MM.1S (cell line): Measurements from ENCODE around the gene LGALS9.

Source experiments
- DNase-seq: peaks from one replicate; pipeline ENCODE4 v3.0.0-alpha.2; 2015
- H2AFZ ChIP-seq: fragments of 300-600 bp; sonication (generic); 2 replicates; pipeline ENCODE4 v1.6.0; 2016; ENCODE audit warnings: antibody characterized with exemption, low read length
- H3F3A ChIP-seq: fragments of 300-600 bp; sonication (generic); 2 replicates; pipeline ENCODE4 v1.6.1; 2016; ENCODE audit warnings: mild to moderate bottlenecking, antibody characterized with exemption, low read length, moderate library complexity, mixed read lengths; ENCODE audit not compliant: insufficient read depth
- H3K27ac ChIP-seq: fragments of 300-600 bp; sonication (generic); 2 replicates; pipeline ENCODE4 v1.5.1; 2016; ENCODE audit warnings: mild to moderate bottlenecking, low read length
- H3K27me3 ChIP-seq: fragments of 300-600 bp; sonication (generic); replicated peaks from 2 replicates; pipeline ENCODE4 v1.6.0; 2016; ENCODE audit warnings: low read length; ENCODE audit not compliant: insufficient read depth
- H3K36me3 ChIP-seq: fragments of 300-600 bp; sonication (generic); replicated peaks from 2 replicates; pipeline ENCODE4 v1.6.1; 2016; ENCODE audit warnings: mild to moderate bottlenecking, low read length, mixed read lengths; ENCODE audit not compliant: insufficient read depth
- H3K4me1 ChIP-seq: fragments of 300-600 bp; sonication (generic); 2 replicates; pipeline ENCODE4 v1.6.1; 2016; ENCODE audit warnings: low read length, mixed read lengths
- H3K4me2 ChIP-seq: fragments of 300-600 bp; sonication (generic); 2 replicates; pipeline ENCODE4 v1.6.0; 2016; ENCODE audit warnings: low read depth, low read length
- H3K4me3 ChIP-seq: fragments of 300-600 bp; sonication (generic); 2 replicates; pipeline ENCODE4 v1.5.1; 2016; ENCODE audit warnings: low read length, mixed read lengths
- H3K79me2 ChIP-seq: fragments of 300-600 bp; sonication (generic); 2 replicates; pipeline ENCODE4 v1.6.1; 2016; ENCODE audit warnings: mixed run types, low read length, mixed read lengths
- H3K9ac ChIP-seq: fragments of 300-600 bp; sonication (generic); 2 replicates; pipeline ENCODE4 v1.6.1; 2016; ENCODE audit warnings: low read length, mixed read lengths
- H3K9me2 ChIP-seq: fragments of 300-600 bp; sonication (generic); replicated peaks from 2 replicates; pipeline ENCODE4 v1.6.1; 2016; ENCODE audit warnings: mild to moderate bottlenecking, low read length, mixed read lengths; ENCODE audit not compliant: insufficient read depth
- H3K9me3 ChIP-seq: fragments of 300-600 bp; sonication (generic); replicated peaks from 2 replicates; pipeline ENCODE4 v1.6.1; 2016; ENCODE audit warnings: mild to moderate bottlenecking, low read length, mixed read lengths; ENCODE audit not compliant: insufficient read depth
- H4K20me1 ChIP-seq: fragments of 300-600 bp; sonication (generic); 2 replicates; pipeline ENCODE4 v1.6.1; 2016; ENCODE audit warnings: mild to moderate bottlenecking, low read length, moderate library complexity, mixed read lengths; ENCODE audit not compliant: insufficient read depth
- EZH2 ChIP-seq: fragments of 300-600 bp; sonication (generic); optimal IDR thresholded peaks from 2 replicates; pipeline ENCODE3; 2017; ENCODE audit warnings: low read depth, mild to moderate bottlenecking, antibody characterized with exemption, low read length, mixed read lengths
- EZH2phosphoT487 ChIP-seq: fragments of 300-600 bp; sonication (generic); IDR thresholded peaks from 2 replicates; pipeline ENCODE4 v1.6.1; 2018; ENCODE audit warnings: antibody characterized with exemption, low read length
- TF ChIP-seq, protein P1 (sequence below): fragments of 300-600 bp; sonication (generic); IDR thresholded peaks from 2 replicates; pipeline ENCODE4 v1.5.1; 2016; ENCODE audit warnings: antibody characterized with exemption, low read length, mixed read lengths

Gene LGALS9

DNA sequence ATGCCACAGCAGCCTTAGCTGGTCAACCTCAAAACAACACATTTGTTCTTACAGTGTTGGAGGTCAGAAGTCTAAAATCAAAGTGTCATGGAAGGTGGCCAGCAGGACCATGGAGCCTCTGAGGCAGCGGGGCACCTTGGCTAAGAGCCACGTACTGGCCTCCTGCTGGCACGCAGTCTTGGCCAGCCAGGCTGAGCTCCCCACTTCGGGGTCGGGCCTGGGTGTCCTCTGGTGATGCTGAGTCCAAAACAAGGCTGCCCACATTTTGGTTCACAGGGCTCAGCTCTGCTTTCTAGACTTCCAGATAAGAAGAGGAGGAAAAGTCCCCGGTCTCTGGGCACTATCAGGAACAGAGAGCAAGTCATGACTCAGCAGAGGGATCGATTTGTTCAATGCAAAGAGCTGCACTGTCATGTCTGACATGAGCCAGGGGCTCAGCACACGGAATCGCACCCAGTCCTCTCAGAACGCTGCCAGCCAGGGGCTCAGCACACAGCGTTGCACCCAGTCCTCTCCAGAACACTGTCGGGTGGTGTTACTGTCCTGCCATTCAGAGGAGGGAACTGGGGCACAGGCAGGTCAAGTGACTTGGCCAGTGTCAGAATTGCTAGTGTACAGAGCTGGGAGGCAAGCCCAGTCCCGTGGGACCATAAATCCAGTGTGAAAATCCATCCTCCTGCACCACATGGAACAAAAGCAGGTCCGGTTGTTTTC, 2.5 kb downstream of the LGALS9 start:
- Histone ChIP-seq H3K36me3 (no peaks in the 10 kb centered on the region), H3K9me2 (no peaks in the 10 kb centered on the region), H3K27ac (no peak overlapping the region), H3K9me3 (no peaks in the 10 kb centered on the region), H3K9ac (no peak overlapping the region), H3K79me2 (no peaks in the 10 kb centered on the region), H3K27me3 (no peaks in the 10 kb centered on the region), H3K4me3 (no peak overlapping the region), H4K20me1 (no peaks in the 10 kb centered on the region), H2AFZ (no peak overlapping the region), H3K4me2 (no peak overlapping the region), H3K4me1 (no peaks in the 10 kb centered on the region), H3F3A (no peaks in the 10 kb centered on the region)
- TF ChIP-seq EZH2 = no peak
- TF ChIP-seq, protein P1, sequence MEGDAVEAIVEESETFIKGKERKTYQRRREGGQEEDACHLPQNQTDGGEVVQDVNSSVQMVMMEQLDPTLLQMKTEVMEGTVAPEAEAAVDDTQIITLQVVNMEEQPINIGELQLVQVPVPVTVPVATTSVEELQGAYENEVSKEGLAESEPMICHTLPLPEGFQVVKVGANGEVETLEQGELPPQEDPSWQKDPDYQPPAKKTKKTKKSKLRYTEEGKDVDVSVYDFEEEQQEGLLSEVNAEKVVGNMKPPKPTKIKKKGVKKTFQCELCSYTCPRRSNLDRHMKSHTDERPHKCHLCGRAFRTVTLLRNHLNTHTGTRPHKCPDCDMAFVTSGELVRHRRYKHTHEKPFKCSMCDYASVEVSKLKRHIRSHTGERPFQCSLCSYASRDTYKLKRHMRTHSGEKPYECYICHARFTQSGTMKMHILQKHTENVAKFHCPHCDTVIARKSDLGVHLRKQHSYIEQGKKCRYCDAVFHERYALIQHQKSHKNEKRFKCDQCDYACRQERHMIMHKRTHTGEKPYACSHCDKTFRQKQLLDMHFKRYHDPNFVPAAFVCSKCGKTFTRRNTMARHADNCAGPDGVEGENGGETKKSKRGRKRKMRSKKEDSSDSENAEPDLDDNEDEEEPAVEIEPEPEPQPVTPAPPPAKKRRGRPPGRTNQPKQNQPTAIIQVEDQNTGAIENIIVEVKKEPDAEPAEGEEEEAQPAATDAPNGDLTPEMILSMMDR = no peak
- TF ChIP-seq EZH2phosphoT487 = no peak
- DNase-seq = no peak

DNA sequence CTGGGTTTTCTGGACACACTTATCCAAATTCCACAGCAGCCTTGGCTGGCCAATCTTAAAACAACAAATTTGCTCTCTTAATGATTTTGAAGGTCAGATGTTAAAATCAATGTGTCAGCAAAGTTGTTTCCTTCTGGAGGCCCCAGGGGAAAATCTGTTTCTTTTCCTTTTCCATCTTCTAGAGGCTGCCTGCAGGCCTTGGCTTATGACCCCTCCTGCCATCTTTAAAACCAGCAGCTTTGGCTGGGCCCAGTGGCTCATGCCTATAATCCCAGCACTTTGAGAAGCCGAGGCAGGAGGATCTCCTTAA, 3.0 kb downstream of the LGALS9 start:
- H3K4me2 ChIP-seq = no peak overlapping the region
- no peaks in the 10 kb centered on the region for H3K36me3 ChIP-seq
- H3K27me3 ChIP-seq = no peaks in the 10 kb centered on the region
- no peak overlapping the region for H3K9ac ChIP-seq
- H3K27ac ChIP-seq = no peak overlapping the region
- no peaks in the 10 kb centered on the region for H3F3A ChIP-seq
- no peak overlapping the region for H3K4me3 ChIP-seq
- H2AFZ ChIP-seq = no peak overlapping the region
- no peaks in the 10 kb centered on the region for H3K9me2 ChIP-seq
- H4K20me1 ChIP-seq = no peaks in the 10 kb centered on the region
- H3K9me3 ChIP-seq = no peaks in the 10 kb centered on the region
- TF ChIP-seq, protein P1 = no peak
- H3K79me2 ChIP-seq = no peaks in the 10 kb centered on the region
- H3K4me1 ChIP-seq = no peaks in the 10 kb centered on the region
- no peak for DNase-seq

DNA sequence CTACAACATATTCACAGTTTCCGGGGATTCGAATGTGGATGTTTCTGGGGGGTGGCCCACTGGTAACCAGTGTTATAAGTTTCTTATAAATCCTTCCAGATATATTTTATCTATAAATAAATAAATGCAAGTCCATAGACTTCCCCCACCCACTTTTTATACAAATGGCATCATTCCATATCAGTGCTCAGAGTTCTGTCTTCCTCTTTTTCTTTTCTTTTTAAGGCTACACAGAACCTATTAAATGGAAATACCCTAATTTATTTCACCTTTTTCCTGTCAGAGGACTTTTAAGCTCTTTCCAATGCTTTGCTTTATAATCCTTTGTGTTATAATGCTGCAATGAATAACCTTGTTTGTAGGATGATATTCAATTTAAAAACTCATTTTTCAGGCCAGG, 3.8 kb downstream of the LGALS9 start:
- TF ChIP-seq, protein P1 = no peak
- TF ChIP-seq EZH2 = no peak
- no peak for TF ChIP-seq EZH2phosphoT487
- H4K20me1 ChIP-seq = no peaks in the 10 kb centered on the region
- H3K9me3 ChIP-seq = no peaks in the 10 kb centered on the region
- H3K27me3 ChIP-seq = no peaks in the 10 kb centered on the region
- H3K27ac ChIP-seq = no peak overlapping the region
- no peak overlapping the region for H3K9ac ChIP-seq
- no peaks in the 10 kb centered on the region for H3F3A ChIP-seq
- H2AFZ ChIP-seq = no peak overlapping the region
- no peaks in the 10 kb centered on the region for H3K36me3 ChIP-seq
- H3K9me2 ChIP-seq = no peaks in the 10 kb centered on the region
- H3K4me3 ChIP-seq = no peak overlapping the region
- no peaks in the 10 kb centered on the region for H3K4me1 ChIP-seq
- no peak overlapping the region for H3K4me2 ChIP-seq
- H3K79me2 ChIP-seq = no peaks in the 10 kb centered on the region
- no peak for DNase-seq
